Left lung (tissue), 10 donors: Measurements from ENCODE around the gene NHERF2. TPM values are rescaled to one million over a fixed set of nuclear protein-coding genes. Genes with fewer than 3 reads are reported as not detected.

ENCODE experiments used
- ATAC-seq: fragments of 200-7000 bp; cut with Tn5 transposase; one replicate; pipeline ENCODE4 v1.9.1; 2020; ENCODE audit warnings: moderate library complexity
- DNase-seq, 4 donors: peaks; one replicate each; pipeline ENCODE4 v3.0.0-alpha.2; 2013 to 2020
- H3K27ac ChIP-seq, 2 donors: fragments of 200-600 bp; sonication (generic) in 1 of 2; one replicate each; pipeline versions ENCODE4 v1.5.0 to v1.8.0; 2020 to 2021
- H3K27me3 ChIP-seq, 2 donors: fragments of 200-600 bp; sonication (generic) in 1 of 2; one replicate each; pipeline versions ENCODE4 v1.5.0 to v1.8.0; 2020 to 2021
- H3K36me3 ChIP-seq, 2 donors: fragments of 200-600 bp; sonication (generic) in 1 of 2; one replicate each; pipeline versions ENCODE4 v1.5.0 to v1.8.0; 2020 to 2021
- H3K4me1 ChIP-seq, 2 donors: fragments of 200-600 bp; one replicate each; pipeline ENCODE4 v1.8.0; 2021
- H3K4me3 ChIP-seq, 2 donors: fragments of 200-600 bp; sonication (generic) in 1 of 2; one replicate each; pipeline versions ENCODE4 v1.5.0 to v1.8.0; 2020 to 2021; ENCODE audit warnings: mild to moderate bottlenecking in 1 of 2
- H3K9me3 ChIP-seq, 2 donors: fragments of 200-600 bp; sonication (generic) in 1 of 2; one replicate each; pipeline versions ENCODE4 v1.5.0 to v1.8.0; 2020 to 2021
- intact Hi-C, 2 donors: fragments of 100-400 bp; cut with DNase I; formaldehyde crosslinking; loops; one replicate each; pipeline versions ENCODE4 v1.11.2 to v1.14.2; 2022
- polyA plus RNA-seq, 6 donors: library from polyadenylated mRNA; unstranded; fragments of 120-200 nt; gene quantifications; one replicate each; pipeline ENCODE4 v1.2.1, GENCODE V29; 2013; ENCODE audit not compliant: insufficient read length in 6 of 6
- total RNA-seq, 2 donors: library from RNA; stranded (reverse); fragmentation: NEBNext Ultra II Directional; extraction: Animal tissue kit (Norgen Biotek cat#: 25700); gene quantifications; one replicate each; pipeline ENCODE4 v1.2.1, GENCODE V29; 2021
- TF ChIP-seq, protein P1 (sequence below), 2 donors: fragments of 200-600 bp; sonication (generic) in 1 of 2; IDR thresholded peaks; one replicate each; pipeline versions ENCODE4 v1.5.0 to v1.8.0; 2021; ENCODE audit warnings: antibody characterized with exemption in 2 of 2
- donor health status: DM: no; HTN: yes; CAD: no.
- donor health status: DM: no; HTN: no; CAD: no.

Gene NHERF2
- total and polyA plus RNA-seq, 8 donors: 68.1 to 349 (median 109) TPM

DNA sequence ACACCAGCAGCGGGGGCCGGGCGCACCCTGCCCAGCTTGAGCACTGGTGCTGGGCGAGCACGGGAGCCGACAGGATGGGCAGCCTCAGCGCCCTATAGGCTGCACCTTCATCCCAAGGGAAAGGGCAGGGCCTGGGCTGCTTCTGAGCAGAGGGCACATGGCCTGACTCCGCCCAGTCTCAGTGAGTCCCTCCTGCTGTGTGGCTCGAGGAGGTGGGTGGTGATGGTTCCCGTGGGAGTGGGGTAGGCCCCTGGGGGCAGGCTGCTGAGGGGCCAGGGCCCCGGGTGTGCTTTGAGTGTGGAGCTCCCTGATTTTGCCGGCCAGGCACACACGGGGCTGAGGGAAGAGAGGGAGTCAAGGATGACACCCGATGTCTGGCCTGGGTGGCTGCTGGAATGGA is 59.0 kb downstream of the NHERF2 start:
- no peaks in the 10 kb centered on the region for H3K9me3 ChIP-seq
- intact Hi-C loops: no loop called here
- no peaks in the 10 kb centered on the region for H3K27me3 ChIP-seq
- TF ChIP-seq, protein P1, sequence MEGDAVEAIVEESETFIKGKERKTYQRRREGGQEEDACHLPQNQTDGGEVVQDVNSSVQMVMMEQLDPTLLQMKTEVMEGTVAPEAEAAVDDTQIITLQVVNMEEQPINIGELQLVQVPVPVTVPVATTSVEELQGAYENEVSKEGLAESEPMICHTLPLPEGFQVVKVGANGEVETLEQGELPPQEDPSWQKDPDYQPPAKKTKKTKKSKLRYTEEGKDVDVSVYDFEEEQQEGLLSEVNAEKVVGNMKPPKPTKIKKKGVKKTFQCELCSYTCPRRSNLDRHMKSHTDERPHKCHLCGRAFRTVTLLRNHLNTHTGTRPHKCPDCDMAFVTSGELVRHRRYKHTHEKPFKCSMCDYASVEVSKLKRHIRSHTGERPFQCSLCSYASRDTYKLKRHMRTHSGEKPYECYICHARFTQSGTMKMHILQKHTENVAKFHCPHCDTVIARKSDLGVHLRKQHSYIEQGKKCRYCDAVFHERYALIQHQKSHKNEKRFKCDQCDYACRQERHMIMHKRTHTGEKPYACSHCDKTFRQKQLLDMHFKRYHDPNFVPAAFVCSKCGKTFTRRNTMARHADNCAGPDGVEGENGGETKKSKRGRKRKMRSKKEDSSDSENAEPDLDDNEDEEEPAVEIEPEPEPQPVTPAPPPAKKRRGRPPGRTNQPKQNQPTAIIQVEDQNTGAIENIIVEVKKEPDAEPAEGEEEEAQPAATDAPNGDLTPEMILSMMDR (IDR thresholded peaks at IDR 0.05): no peak
- ATAC-seq (no peak), DNase-seq (no peak)
- peaks cover 0 to 16% of the 10 kb centered on the region in 2 donors for H3K4me1 ChIP-seq
- no peak overlapping the region for H3K4me3 ChIP-seq
- H3K36me3 ChIP-seq: peaks cover 0 to 99% of the 10 kb centered on the region in 2 donors
- no peak overlapping the region for H3K27ac ChIP-seq

DNA sequence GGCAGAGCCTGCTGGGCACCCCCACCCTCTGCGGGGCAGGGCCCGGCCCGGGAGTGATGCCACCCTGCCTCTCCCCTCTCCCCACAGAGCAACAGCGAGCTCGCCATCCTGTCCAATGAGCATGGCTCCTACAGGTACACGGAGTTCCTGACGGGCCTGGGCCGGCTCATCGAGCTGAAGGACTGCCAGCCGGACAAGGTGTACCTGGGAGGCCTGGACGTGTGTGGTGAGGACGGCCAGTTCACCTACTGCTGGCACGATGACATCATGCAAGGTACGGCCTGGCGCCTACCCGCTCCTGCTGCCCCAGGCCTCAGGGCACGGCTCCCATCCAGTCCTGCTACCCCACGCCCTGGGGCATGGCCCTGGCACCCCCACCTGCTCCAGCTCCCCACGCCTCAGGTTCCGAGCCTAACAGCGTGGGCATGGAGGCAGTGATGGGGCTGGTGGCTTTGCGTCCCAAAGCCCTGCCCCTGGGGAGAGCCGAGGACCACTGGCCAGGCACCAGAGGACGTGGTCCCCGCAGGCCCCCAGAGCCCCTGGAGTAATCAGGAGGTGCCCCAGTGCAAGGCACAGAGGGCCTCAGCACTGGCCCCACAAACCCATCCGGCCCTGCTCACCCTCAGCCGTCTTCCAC is 59.5 kb downstream of the NHERF2 start:
- no peak for ATAC-seq
- Histone ChIP-seq H3K36me3 (peaks cover 0 to 96% of the 10 kb centered on the region in 2 donors), H3K27ac (no peak overlapping the region), H3K4me1 (peaks cover 0 to 17% of the 10 kb centered on the region in 2 donors), H3K27me3 (no peaks in the 10 kb centered on the region), H3K9me3 (no peaks in the 10 kb centered on the region), H3K4me3 (no peak overlapping the region)
- intact Hi-C loops: no loop called here
- TF ChIP-seq, protein P1 (IDR thresholded peaks at IDR 0.05): no peak
- no peak for DNase-seq

DNA sequence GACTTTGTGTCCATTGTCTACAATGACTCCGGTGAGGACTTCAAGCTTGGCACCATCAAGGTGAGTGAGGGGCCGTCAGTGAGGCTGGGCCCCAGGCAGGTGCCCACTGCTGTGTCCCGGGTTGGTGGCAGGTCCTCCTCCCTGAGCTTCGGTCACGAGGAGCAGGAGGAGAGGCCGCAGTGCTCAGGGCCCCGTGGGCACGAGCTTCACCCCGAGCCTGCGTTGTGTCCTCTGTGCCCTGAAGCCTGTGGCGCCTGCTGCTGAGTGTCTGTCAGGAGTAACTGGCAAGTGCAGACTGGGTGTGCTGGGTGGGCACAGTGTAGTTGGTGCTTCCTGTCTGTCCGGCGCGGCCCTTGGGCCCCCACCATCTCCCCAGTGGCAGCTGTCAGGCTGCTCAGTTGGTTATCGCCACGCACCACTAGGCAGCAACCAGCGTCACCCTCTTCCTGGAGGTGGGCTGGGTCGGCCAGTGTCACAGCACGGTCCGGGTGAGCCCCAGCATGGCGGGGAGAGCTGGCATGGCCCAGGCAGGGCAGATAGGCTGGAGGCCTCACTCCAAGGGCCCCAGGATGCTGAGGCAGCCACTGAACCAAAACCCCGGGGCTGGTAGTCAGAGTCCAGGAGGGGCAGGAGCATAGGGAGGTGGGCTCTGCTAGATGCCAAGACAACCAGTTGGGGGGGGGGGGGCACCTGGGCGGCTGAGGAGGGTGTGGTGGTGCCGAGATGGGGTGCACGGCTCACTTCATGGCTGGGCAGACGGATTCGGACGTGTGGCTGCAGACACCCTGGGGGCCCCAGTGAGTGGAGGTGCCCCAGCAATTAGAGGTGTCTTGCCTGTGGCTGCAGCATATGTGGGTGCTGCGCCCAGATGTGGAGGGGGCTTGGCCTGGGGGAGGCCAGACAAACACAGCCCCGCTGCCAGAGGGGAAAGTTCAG is 60.4 kb downstream of the NHERF2 start:
- Histone ChIP-seq H3K4me3 (no peak overlapping the region), H3K27me3 (no peaks in the 10 kb centered on the region), H3K36me3 (peaks cover 0 to 95% of the 10 kb centered on the region in 2 donors), H3K9me3 (no peaks in the 10 kb centered on the region), H3K27ac (no peak overlapping the region), H3K4me1 (peaks cover 0 to 14% of the 10 kb centered on the region in 2 donors)
- ATAC-seq (no peak), DNase-seq (no peak)
- intact Hi-C loops: no loop called here
- TF ChIP-seq, protein P1 (IDR thresholded peaks at IDR 0.05): no peak

DNA sequence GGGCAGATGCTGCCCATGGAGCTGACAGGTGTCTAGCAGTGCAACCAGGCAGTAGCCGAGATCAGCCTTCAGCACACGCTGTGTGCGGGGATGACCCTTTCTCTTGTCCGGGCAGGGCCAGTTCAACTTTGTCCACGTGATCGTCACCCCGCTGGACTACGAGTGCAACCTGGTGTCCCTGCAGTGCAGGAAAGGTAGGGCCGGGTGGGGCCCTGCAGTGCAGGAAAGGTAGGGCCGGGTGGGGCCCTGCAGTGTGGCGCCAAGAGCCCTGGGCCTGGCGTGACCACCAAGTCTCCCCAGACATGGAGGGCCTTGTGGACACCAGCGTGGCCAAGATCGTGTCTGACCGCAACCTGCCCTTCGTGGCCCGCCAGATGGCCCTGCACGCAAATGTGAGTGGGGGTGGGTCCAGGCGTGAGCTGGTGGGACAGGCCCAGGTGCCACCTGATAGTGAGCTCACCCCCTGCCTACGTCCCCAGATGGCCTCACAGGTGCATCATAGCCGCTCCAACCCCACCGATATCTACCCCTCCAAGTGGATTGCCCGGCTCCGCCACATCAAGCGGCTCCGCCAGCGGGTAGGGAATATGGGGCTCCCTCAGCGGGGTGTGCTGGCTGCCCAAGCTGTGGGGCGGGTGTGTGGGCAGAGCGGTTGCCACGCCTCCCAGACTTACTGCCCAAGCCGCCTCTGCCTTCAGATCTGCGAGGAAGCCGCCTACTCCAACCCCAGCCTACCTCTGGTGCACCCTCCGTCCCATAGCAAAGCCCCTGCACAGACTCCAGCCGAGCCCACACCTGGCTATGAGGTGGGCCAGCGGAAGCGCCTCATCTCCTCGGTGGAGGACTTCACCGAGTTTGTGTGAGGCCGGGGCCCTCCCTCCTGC is 61.3 kb downstream of the NHERF2 start:
- peaks cover 0 to 7% of the 10 kb centered on the region in 2 donors for H3K4me1 ChIP-seq
- intact Hi-C loops: no loop called here
- no peak overlapping the region for H3K27ac ChIP-seq
- peaks cover 0 to 96% of the 10 kb centered on the region in 2 donors for H3K36me3 ChIP-seq
- H3K27me3 ChIP-seq: no peaks in the 10 kb centered on the region
- TF ChIP-seq, protein P1 (IDR thresholded peaks at IDR 0.05): no peak
- H3K9me3 ChIP-seq: no peaks in the 10 kb centered on the region
- no peak overlapping the region for H3K4me3 ChIP-seq
- ATAC-seq (no peak), DNase-seq (no peak)

Other genes starting within 250 kb of the NHERF2 start
Only the 30 nearest of the 31 such genes appear.
- gene NUBP2, start 243.9 kb upstream of the NHERF2 start, total RNA-seq: 10 to 100 TPM; 44.0 to 47.9 TPM
- gene NUBP2, start 243.9 kb upstream of the NHERF2 start, polyA plus RNA-seq: 10 to 100 TPM; 32.6 to 56.4 (median 41.0) TPM
- gene IGFALS, start 233.2 kb upstream of the NHERF2 start, total RNA-seq: 1 to 10 TPM in 1 of 2 donors, under 1 TPM in 1; 0.37 to 2.2 TPM
- gene IGFALS, start 233.2 kb upstream of the NHERF2 start, polyA plus RNA-seq: 1 to 10 TPM; 1.8 to 3.3 (median 2.6) TPM
- 10 to 100 TPM; 47.1 to 62.0 TPM for gene HAGH, start 200.1 kb upstream of the NHERF2 start, total RNA-seq
- gene HAGH, start 200.1 kb upstream of the NHERF2 start, polyA plus RNA-seq: 10 to 100 TPM; 21.0 to 29.9 (median 24.9) TPM
- 10 to 100 TPM; 20.9 to 22.4 TPM for gene FAHD1, start 199.7 kb upstream of the NHERF2 start, total RNA-seq
- gene FAHD1, start 199.7 kb upstream of the NHERF2 start, polyA plus RNA-seq: 10 to 100 TPM; 17.4 to 23.2 (median 19.0) TPM
- gene MEIOB, start 154.7 kb upstream of the NHERF2 start, total RNA-seq: not detected
- under 1 TPM; 0.37 to 0.75 (median 0.59) TPM for gene MEIOB, start 154.7 kb upstream of the NHERF2 start, polyA plus RNA-seq
- 1 to 10 TPM in 1 of 2 donors, not detected in 1; 1.4 TPM for gene HS3ST6, start 108.5 kb upstream of the NHERF2 start, total RNA-seq
- gene HS3ST6, start 108.5 kb upstream of the NHERF2 start, polyA plus RNA-seq: under 1 TPM in 3 of 6 donors, not detected in 3; 0.13 to 0.21 (median 0.15) TPM
- 10 to 100 TPM; 26.1 to 66.7 TPM for gene MSRB1, start 83.7 kb upstream of the NHERF2 start, total RNA-seq
- 10 to 100 TPM in 5 of 6 donors, 1 to 10 TPM in 1; 9.8 to 15.5 (median 14.4) TPM for gene MSRB1, start 83.7 kb upstream of the NHERF2 start, polyA plus RNA-seq
- gene RPL3L, start 72.2 kb upstream of the NHERF2 start, total RNA-seq: under 1 TPM in 1 of 2 donors, not detected in 1; 0.13 TPM
- under 1 TPM in 5 of 6 donors, not detected in 1; 0.11 to 0.20 (median 0.16) TPM for gene RPL3L, start 72.2 kb upstream of the NHERF2 start, polyA plus RNA-seq
- gene NDUFB10, start 67.4 kb upstream of the NHERF2 start, total RNA-seq: 100 to 1,000 TPM in 1 of 2 donors, 10 to 100 TPM in 1; 97.8 to 102 TPM
- gene NDUFB10, start 67.4 kb upstream of the NHERF2 start, polyA plus RNA-seq: 10 to 100 TPM; 77.6 to 96.8 (median 90.0) TPM
- 1,000 to 10,000 TPM; 1,832 to 2,162 TPM for gene RPS2, start 62.1 kb upstream of the NHERF2 start, total RNA-seq
- gene RPS2, start 62.1 kb upstream of the NHERF2 start, polyA plus RNA-seq: 1,000 to 10,000 TPM; 2,190 to 2,607 (median 2,300) TPM
- not detected for gene RNF151, start 60.0 kb upstream of the NHERF2 start, total RNA-seq
- under 1 TPM in 1 of 6 donors, not detected in 5; 0.17 TPM for gene RNF151, start 60.0 kb upstream of the NHERF2 start, polyA plus RNA-seq
- 10 to 100 TPM; 25.8 to 30.9 TPM for gene TBL3, start 54.8 kb upstream of the NHERF2 start, total RNA-seq
- gene TBL3, start 54.8 kb upstream of the NHERF2 start, polyA plus RNA-seq: 10 to 100 TPM; 27.2 to 38.8 (median 31.8) TPM
- 1 to 10 TPM; 4.4 to 5.6 TPM for gene NOXO1, start 45.4 kb upstream of the NHERF2 start, total RNA-seq
- gene NOXO1, start 45.4 kb upstream of the NHERF2 start, polyA plus RNA-seq: under 1 TPM in 4 of 6 donors, not detected in 2; 0.30 to 0.78 (median 0.46) TPM
- 10 to 100 TPM; 25.8 to 26.1 TPM for gene GFER, start 42.7 kb upstream of the NHERF2 start, total RNA-seq
- 10 to 100 TPM; 15.7 to 21.5 (median 19.1) TPM for gene GFER, start 42.7 kb upstream of the NHERF2 start, polyA plus RNA-seq
- gene SYNGR3, start 36.9 kb upstream of the NHERF2 start, total RNA-seq: under 1 TPM; 0.31 to 0.32 TPM
- gene SYNGR3, start 36.9 kb upstream of the NHERF2 start, polyA plus RNA-seq: under 1 TPM; 0.21 to 0.93 (median 0.42) TPM
- 10 to 100 TPM; 31.5 to 45.9 TPM for gene ZNF598, start 17.1 kb upstream of the NHERF2 start, total RNA-seq
- gene ZNF598, start 17.1 kb upstream of the NHERF2 start, polyA plus RNA-seq: 10 to 100 TPM; 15.2 to 27.8 (median 20.9) TPM
- 1 to 10 TPM in 1 of 2 donors, under 1 TPM in 1; 0.94 to 3.1 TPM for gene NPW, start 7.1 kb upstream of the NHERF2 start, total RNA-seq
- gene NPW, start 7.1 kb upstream of the NHERF2 start, polyA plus RNA-seq: 1 to 10 TPM; 1.7 to 5.4 (median 2.7) TPM
- gene NTHL1, start 20.9 kb downstream of the NHERF2 start, total RNA-seq: 10 to 100 TPM; 19.4 to 29.8 TPM
- 10 to 100 TPM; 20.2 to 30.0 (median 25.8) TPM for gene NTHL1, start 20.9 kb downstream of the NHERF2 start, polyA plus RNA-seq
- 100 to 1,000 TPM; 116 to 126 TPM for gene TSC2, start 21.1 kb downstream of the NHERF2 start, total RNA-seq
- 100 to 1,000 TPM; 116 to 166 (median 131) TPM for gene TSC2, start 21.1 kb downstream of the NHERF2 start, polyA plus RNA-seq
- 10 to 100 TPM; 63.2 to 73.5 TPM for gene PKD1, start 109.0 kb downstream of the NHERF2 start, total RNA-seq
- gene PKD1, start 109.0 kb downstream of the NHERF2 start, polyA plus RNA-seq: 100 to 1,000 TPM in 4 of 6 donors, 10 to 100 TPM in 2; 90.1 to 165 (median 116) TPM
- under 1 TPM; 0.73 to 0.84 TPM for gene RAB26, start 121.7 kb downstream of the NHERF2 start, total RNA-seq
- 1 to 10 TPM in 5 of 6 donors, under 1 TPM in 1; 0.91 to 1.9 (median 1.7) TPM for gene RAB26, start 121.7 kb downstream of the NHERF2 start, polyA plus RNA-seq
- gene TRAF7, start 128.9 kb downstream of the NHERF2 start, total RNA-seq: 10 to 100 TPM; 69.5 to 88.1 TPM
- gene TRAF7, start 128.9 kb downstream of the NHERF2 start, polyA plus RNA-seq: 10 to 100 TPM; 48.6 to 59.5 (median 52.2) TPM
- gene CASKIN1, start 169.7 kb downstream of the NHERF2 start, total RNA-seq: under 1 TPM; 0.05 to 0.06 TPM
- under 1 TPM; 0.18 to 0.56 (median 0.42) TPM for gene CASKIN1, start 169.7 kb downstream of the NHERF2 start, polyA plus RNA-seq
- 10 to 100 TPM; 32.1 to 39.0 TPM for gene MLST8, start 178.6 kb downstream of the NHERF2 start, total RNA-seq
- 10 to 100 TPM; 29.8 to 40.3 (median 37.0) TPM for gene MLST8, start 178.6 kb downstream of the NHERF2 start, polyA plus RNA-seq
- 10 to 100 TPM in 1 of 2 donors, 1 to 10 TPM in 1; 6.7 to 15.3 TPM for gene BRICD5, start 184.0 kb downstream of the NHERF2 start, total RNA-seq
- 1 to 10 TPM; 2.9 to 7.9 (median 4.9) TPM for gene BRICD5, start 184.0 kb downstream of the NHERF2 start, polyA plus RNA-seq
- gene PGP, start 187.9 kb downstream of the NHERF2 start, total RNA-seq: 10 to 100 TPM; 14.4 to 24.4 TPM
- gene PGP, start 187.9 kb downstream of the NHERF2 start, polyA plus RNA-seq: 10 to 100 TPM in 1 of 6 donors, 1 to 10 TPM in 5; 7.1 to 14.5 (median 8.7) TPM
- 10 to 100 TPM; 16.4 to 22.6 TPM for gene E4F1, start 196.7 kb downstream of the NHERF2 start, total RNA-seq
- gene E4F1, start 196.7 kb downstream of the NHERF2 start, polyA plus RNA-seq: 10 to 100 TPM; 12.7 to 22.4 (median 16.9) TPM
- 1 to 10 TPM; 1.3 to 1.5 TPM for gene DNASE1L2, start 209.5 kb downstream of the NHERF2 start, total RNA-seq
- 1 to 10 TPM in 2 of 6 donors, under 1 TPM in 4; 0.27 to 1.7 (median 0.90) TPM for gene DNASE1L2, start 209.5 kb downstream of the NHERF2 start, polyA plus RNA-seq
- gene ECI1, start 224.7 kb downstream of the NHERF2 start, total RNA-seq: 10 to 100 TPM; 47.3 to 51.7 TPM
- 10 to 100 TPM; 41.8 to 63.5 (median 51.2) TPM for gene ECI1, start 224.7 kb downstream of the NHERF2 start, polyA plus RNA-seq
- 100 to 1,000 TPM; 109 to 124 TPM for gene RNPS1, start 241.2 kb downstream of the NHERF2 start, total RNA-seq
- gene RNPS1, start 241.2 kb downstream of the NHERF2 start, polyA plus RNA-seq: 100 to 1,000 TPM; 178 to 208 (median 196) TPM